Measurements from ENCODE around the gene SMPD3. TPM values are rescaled to one million over a fixed set of nuclear protein-coding genes. Genes with fewer than 3 reads are reported as not detected.
A peak's percentile ranks its signal among the peaks of the same experiment; 100 is the strongest.

Gene SMPD3
- total RNA-seq, 3 donors from 2014 or later = under 0.01 to 15.4 (median 2.9) TPM

DNA sequence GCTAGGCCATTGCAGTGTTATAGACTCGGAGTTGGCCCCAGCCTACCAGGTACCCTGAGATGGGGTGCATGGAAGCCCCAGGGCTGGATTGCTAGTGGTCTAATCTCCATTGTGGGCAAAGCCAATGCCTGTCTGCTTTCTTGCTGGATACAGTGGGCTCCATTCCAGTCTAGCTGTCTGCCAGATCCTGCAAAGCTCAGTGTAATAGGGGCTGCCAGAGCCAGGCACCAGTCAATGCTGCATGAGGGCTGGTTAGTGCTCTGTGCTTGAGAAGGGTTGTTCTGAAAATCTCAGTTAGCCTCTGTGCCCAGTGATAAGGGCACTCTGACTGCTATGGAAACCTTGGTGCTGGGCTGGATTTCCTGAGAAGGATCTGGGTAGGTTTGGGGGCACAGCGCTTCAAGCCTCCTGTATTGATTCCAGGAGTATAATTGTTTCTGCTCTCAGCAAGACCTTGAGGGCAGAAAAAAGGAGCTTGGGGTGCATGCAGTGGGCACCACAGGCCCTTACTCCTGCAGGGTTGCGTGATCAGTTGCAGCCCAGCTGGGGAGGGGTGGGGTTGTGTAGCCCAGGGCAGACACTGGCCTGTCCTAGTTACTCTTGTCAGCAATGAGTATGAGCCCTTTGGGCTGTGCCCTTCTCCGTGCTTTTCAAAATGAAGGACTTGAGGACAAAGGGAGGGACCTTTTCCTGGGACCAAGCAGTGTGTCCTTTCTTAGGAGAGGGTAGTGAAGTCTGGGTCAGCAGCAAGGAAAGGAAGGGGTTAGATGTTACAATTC is 19.0 kb downstream of the SMPD3 start:
- no peaks in the 10 kb centered on the region for H3K27me3 ChIP-seq
- intact Hi-C loops (cut with DNase I; ENCODE audit: low total_unique reads) = no loop called here
- DNase-seq (ENCODE audit: low spot score in 2 of 2) = no peak

DNA sequence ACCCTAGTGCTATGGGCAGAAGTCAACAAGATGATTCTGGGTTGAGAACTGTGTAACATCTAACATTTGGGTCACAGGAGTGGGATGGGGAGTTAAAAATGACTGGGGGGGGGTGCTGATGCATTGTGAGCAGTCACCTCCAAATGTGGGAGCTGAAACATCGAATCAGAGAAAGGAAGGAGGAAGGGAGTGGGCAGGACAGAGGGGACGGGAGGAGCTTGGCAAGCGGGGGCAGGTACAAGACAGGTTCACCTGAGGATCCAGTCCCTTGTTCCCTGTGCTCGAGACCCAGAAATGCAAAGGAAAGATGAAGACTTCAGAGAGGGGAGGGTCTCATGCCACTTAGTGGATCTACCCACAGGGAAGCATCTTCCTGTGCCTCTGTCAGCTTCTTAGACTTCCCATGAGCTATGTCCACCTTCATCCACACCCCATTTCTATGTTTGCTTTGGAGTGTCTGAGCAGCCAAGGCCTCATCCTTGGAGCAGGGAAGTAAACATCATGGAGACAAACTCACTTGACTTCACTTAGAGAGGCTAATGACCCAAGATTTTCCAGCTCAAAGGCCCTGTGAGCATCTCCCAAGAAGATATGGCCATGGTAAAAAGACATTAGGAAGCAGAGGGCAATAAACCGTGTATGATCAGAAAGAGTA is 20.5 kb downstream of the SMPD3 start:
- no peak for DNase-seq (ENCODE audit: low spot score in 2 of 2)
- H3K4me1 ChIP-seq = no peaks in the 10 kb centered on the region
- intact Hi-C loops (cut with DNase I; ENCODE audit: low total_unique reads) = no loop called here
- no peak overlapping the region for H3K27ac ChIP-seq
- TF ChIP-seq POLR2AphosphoS5 (IDR thresholded peaks at IDR 0.05) (no peak), POLR2A (IDR thresholded peaks at IDR 0.05) (no peak)
- TF ChIP-seq, protein P1, sequence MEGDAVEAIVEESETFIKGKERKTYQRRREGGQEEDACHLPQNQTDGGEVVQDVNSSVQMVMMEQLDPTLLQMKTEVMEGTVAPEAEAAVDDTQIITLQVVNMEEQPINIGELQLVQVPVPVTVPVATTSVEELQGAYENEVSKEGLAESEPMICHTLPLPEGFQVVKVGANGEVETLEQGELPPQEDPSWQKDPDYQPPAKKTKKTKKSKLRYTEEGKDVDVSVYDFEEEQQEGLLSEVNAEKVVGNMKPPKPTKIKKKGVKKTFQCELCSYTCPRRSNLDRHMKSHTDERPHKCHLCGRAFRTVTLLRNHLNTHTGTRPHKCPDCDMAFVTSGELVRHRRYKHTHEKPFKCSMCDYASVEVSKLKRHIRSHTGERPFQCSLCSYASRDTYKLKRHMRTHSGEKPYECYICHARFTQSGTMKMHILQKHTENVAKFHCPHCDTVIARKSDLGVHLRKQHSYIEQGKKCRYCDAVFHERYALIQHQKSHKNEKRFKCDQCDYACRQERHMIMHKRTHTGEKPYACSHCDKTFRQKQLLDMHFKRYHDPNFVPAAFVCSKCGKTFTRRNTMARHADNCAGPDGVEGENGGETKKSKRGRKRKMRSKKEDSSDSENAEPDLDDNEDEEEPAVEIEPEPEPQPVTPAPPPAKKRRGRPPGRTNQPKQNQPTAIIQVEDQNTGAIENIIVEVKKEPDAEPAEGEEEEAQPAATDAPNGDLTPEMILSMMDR (IDR thresholded peaks at IDR 0.05) = no peak
- H3K36me3 ChIP-seq = no peaks in the 10 kb centered on the region
- H3K27me3 ChIP-seq = no peaks in the 10 kb centered on the region
- H3K9me3 ChIP-seq = no peaks in the 10 kb centered on the region
- H3K4me3 ChIP-seq = no peak overlapping the region

More for the DNA sequence above, 19.0 kb downstream of the SMPD3 start:
- no peak overlapping the region for H3K27ac ChIP-seq
- H3K4me1 ChIP-seq = no peaks in the 10 kb centered on the region
- H3K9me3 ChIP-seq = no peaks in the 10 kb centered on the region
- TF ChIP-seq, protein P1 (IDR thresholded peaks at IDR 0.05) = no peak
- TF ChIP-seq POLR2A (IDR thresholded peaks at IDR 0.05) (no peak), POLR2AphosphoS5 (IDR thresholded peaks at IDR 0.05) (no peak)
- no peak overlapping the region for H3K4me3 ChIP-seq
- H3K36me3 ChIP-seq = no peaks in the 10 kb centered on the region

DNA sequence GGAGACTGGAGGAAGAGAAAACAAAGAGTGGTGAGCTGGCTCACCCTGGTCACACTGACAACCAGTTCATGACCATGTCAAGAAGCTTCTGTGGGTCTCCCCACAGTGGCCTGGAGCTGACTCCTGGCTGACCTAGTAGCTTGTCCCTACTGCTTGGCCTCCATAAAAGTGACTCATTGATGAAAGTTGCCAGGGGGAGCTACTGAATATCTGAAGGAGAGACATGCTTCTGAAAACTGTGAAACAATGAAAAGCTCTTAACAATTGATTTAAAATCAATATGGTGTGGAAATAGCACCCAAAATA is 22.0 kb downstream of the SMPD3 start:
- Histone ChIP-seq H3K36me3 (no peaks in the 10 kb centered on the region), H3K4me3 (no peak overlapping the region), H3K27me3 (no peaks in the 10 kb centered on the region), H3K4me1 (no peaks in the 10 kb centered on the region), H3K27ac (peak overlapping the region; percentile 34 to 52), H3K9me3 (no peaks in the 10 kb centered on the region)
- TF ChIP-seq POLR2A (IDR thresholded peaks at IDR 0.05) (no peak), POLR2AphosphoS5 (IDR thresholded peaks at IDR 0.05) (no peak)
- TF ChIP-seq, protein P1 (IDR thresholded peaks at IDR 0.05) = no peak
- intact Hi-C loops (cut with DNase I; ENCODE audit: low total_unique reads) = no loop called here
- DNase-seq (ENCODE audit: low spot score in 2 of 2) = peak in 1 of 2 donors; percentile 37

DNA sequence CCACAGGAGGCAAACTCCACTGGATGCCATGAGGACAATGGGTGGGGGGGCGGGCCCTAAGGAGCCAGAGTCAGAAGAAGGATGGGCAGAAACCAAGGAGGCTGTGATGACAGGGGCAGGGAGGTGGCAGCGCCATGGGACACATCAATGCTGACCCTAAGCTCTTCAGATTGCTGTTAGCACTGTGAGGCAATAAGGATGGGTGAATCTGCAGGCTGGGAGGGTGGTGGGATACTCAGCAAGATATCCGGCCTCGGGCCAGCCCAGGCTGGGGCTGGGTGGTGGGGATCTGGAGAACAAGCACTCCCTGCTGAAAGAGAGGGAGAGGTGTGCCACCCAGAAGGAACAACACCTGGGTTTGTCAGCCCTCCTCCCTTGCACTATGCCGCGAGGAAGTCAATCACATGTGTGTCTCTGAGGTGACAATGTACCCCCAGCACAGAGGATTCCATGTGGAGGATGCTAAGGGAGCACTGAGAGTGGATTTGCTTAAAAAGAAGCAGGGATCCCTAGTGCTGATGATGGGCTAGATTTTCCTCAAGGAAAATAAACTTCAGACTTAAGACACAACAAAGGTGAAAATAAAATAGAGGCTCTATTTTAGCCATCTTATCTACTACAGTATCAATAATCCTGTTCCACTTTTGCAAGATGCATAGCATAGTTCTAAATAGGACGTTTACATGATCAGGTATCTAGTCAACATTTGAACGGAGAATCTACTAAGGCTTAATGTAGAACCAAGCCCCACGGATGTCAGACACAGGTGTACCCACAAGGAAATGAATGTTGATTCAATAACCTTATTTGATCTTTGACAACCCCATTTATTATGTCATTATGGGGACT is 22.6 kb downstream of the SMPD3 start:
- Histone ChIP-seq H3K4me3 (no peak overlapping the region), H3K4me1 (no peaks in the 10 kb centered on the region), H3K27me3 (no peaks in the 10 kb centered on the region), H3K36me3 (no peaks in the 10 kb centered on the region), H3K9me3 (no peaks in the 10 kb centered on the region), H3K27ac (peak overlapping the region; percentile 34 to 52)
- intact Hi-C loops (cut with DNase I; ENCODE audit: low total_unique reads) = no loop called here
- TF ChIP-seq, protein P1 (IDR thresholded peaks at IDR 0.05) = no peak
- TF ChIP-seq POLR2AphosphoS5 (IDR thresholded peaks at IDR 0.05) (no peak), POLR2A (IDR thresholded peaks at IDR 0.05) (no peak)
- DNase-seq (ENCODE audit: low spot score in 2 of 2) = peak in 1 of 2 donors; percentile 2
